HepG2 (cell line): ENCODE results near the gene GPC2. TPM values are rescaled to one million over a fixed set of nuclear protein-coding genes. Genes with fewer than 3 reads are reported as not detected.
"Not testable (repeated sequence)": the region's sequence is repeated elsewhere in the genome, so short reads cannot be mapped to it uniquely, and the experiment has no call there.

Experiments used
- ATAC-seq: fragments of 200-7000 bp; cut with Tn5 transposase; 3 replicates; pipeline ENCODE4 v1.9.1; 2020; ENCODE audit warnings: mild to moderate bottlenecking, moderate library complexity
- BruUV-seq: library from RNA; stranded (reverse); fragments of 400-500 nt; replicated peaks from 2 replicates; lab custom pipeline; 2021; lab: Mats Ljungman, UMichigan
- CTCF ChIA-PET: fragments of 300-600 bp; formaldehyde crosslinking; extraction: SDS; loops from one replicate; lab custom pipeline; 2021; ENCODE audit warnings: low total read pairs, inconsistent platforms, low intra/inter-chr PET ratio; lab: Yijun Ruan, JAX
- POLR2A ChIA-PET: fragments of 350-600 bp; sonication (Branson Sonifier 250); formaldehyde crosslinking; loops from one replicate; lab custom pipeline; 2020; ENCODE audit warnings: antibody characterized with exemption, inconsistent platforms; lab: Yijun Ruan, JAX
- DNase-seq: peaks from one replicate; pipeline ENCODE4 v3.0.0-alpha.2; 2015; ENCODE audit warnings: low spot score
- FAIRE-seq: peaks from 3 replicates; lab custom pipeline; 2011; peaks lifted over from hg19 to GRCh38; lab: Jason Lieb, UNC
- H2AFZ ChIP-seq: one replicate; pipeline ENCODE4 v1.6.1; 2011; ENCODE audit warnings: low read length, inconsistent platforms
- H3K27ac ChIP-seq: fragments of 300-600 bp; 3 replicates; pipeline ENCODE4 v1.8.0; 2011; ENCODE audit warnings: mixed run types, mild to moderate bottlenecking, mixed read lengths, low read length, inconsistent platforms; ENCODE audit not compliant: insufficient read depth; ENCODE audit errors: extremely low read length
- H3K27me3 ChIP-seq, 2 experiments: fragments of 200-600 bp in 1 of 2; 2 replicates in 1 of 2; 3 replicates in 1 of 2; pipeline versions ENCODE4 v1.6.0 to v1.8.0; 2011; ENCODE audit warnings: low read length in 2 of 2, mild to moderate bottlenecking in 2 of 2, moderate library complexity in 2 of 2, inconsistent platforms in 1 of 2; ENCODE audit not compliant: insufficient read depth in 2 of 2, control insufficient read depth in 1 of 2
- H3K36me3 ChIP-seq, 2 experiments: fragments of 200-600 bp in 1 of 2; replicated peaks in 1 of 2; 2 replicates in 1 of 2; 3 replicates in 1 of 2; pipeline versions ENCODE4 v1.5.1 to v1.8.0; 2011; ENCODE audit warnings: low read length in 2 of 2, inconsistent platforms in 1 of 2; ENCODE audit not compliant: insufficient read depth in 2 of 2, control insufficient read depth in 1 of 2
- H3K4me1 ChIP-seq: 2 replicates; pipeline ENCODE4 v1.5.1; 2012; ENCODE audit warnings: low read length, inconsistent platforms; ENCODE audit not compliant: insufficient read depth
- H3K4me2 ChIP-seq: 2 replicates; pipeline ENCODE4 v1.6.0; 2011; ENCODE audit warnings: low read depth, low read length, inconsistent platforms
- H3K4me3 ChIP-seq, 3 experiments: fragments of 200-600 bp in 1 of 3; sonication (generic), shearing (Covaris generic) in 1 of 3; replicated peaks in 1 of 3; 2 replicates each; pipeline ENCODE4 v1.5.1; 2011 to 2016; ENCODE audit warnings: low read length in 3 of 3, inconsistent platforms in 2 of 3, low read depth in 2 of 3, mild to moderate bottlenecking in 2 of 3, control low read depth in 1 of 3, mixed read lengths in 1 of 3; ENCODE audit not compliant: insufficient read depth in 1 of 3
- H3K79me2 ChIP-seq: one replicate; pipeline ENCODE4 v1.6.1; 2011; ENCODE audit warnings: low read length, inconsistent platforms; ENCODE audit not compliant: insufficient read depth
- H3K9ac ChIP-seq: 2 replicates; pipeline ENCODE4 v1.6.0; 2011; ENCODE audit warnings: mild to moderate bottlenecking, low read depth, low read length, inconsistent platforms; ENCODE audit not compliant: insufficient read depth
- H3K9me3 ChIP-seq: 2 replicates; pipeline ENCODE4 v1.5.1; 2012; ENCODE audit warnings: mild to moderate bottlenecking, low read length
- H4K20me1 ChIP-seq: 2 replicates; pipeline ENCODE4 v1.6.0; 2011; ENCODE audit warnings: inconsistent platforms, mild to moderate bottlenecking, low read length, moderate library complexity; ENCODE audit not compliant: insufficient read depth
- AGO2 ChIP-seq: fragments of 200-400 bp; formaldehyde crosslinking; optimal IDR thresholded peaks from 2 replicates; pipeline ENCODE3; 2017; ENCODE audit warnings: mild to moderate bottlenecking, low read depth, low read length, moderate library complexity
- ZNF207 ChIP-seq: fragments of 450-650 bp; IDR thresholded peaks from 2 replicates; pipeline ENCODE4 v1.6.1; 2016; ENCODE audit warnings: antibody characterized with exemption, borderline replicate concordance
- WGBS: methylation state at CpG from one replicate; pipeline ENCODE4 v1.1.6; 2017; ENCODE audit warnings: low lambda C conversion rate; 5-methylcytosine and 5-hydroxymethylcytosine counted together
- in situ Hi-C: cut with HindIII; loops from 2 replicates; pipeline ENCODE4 v1.10.0; 2017; ENCODE audit warnings: low pct_unique_long_range_greater_than_20kb; ENCODE audit not compliant: extremely low pct_ligation_motif_present
- intact Hi-C: fragments of 100-400 bp; cut with micrococcal nuclease; formaldehyde crosslinking; loops from one replicate; pipeline ENCODE4 v1.10.0; 2022; ENCODE audit not compliant: unreplicated experiment
- polyA plus RNA-seq, 8 experiments: library from polyadenylated mRNA; depleted of rRNA in 3 of 8; stranded (reverse) in 7 of 8; unstranded in 1 of 8; fragments of >200 nt; fragmentation: Illumina TruSeq in 4 of 8; extraction: Trizol in 4 of 8; gene quantifications; 2 replicates each; pipeline versions ENCODE4 v1.2.1 to v1.2.3, GENCODE V29; 2011 to 2016; ENCODE audit warnings: low read depth in 4 of 8, missing spikeins in 1 of 8, mixed read lengths in 1 of 8; ENCODE audit not compliant: insufficient read depth in 1 of 8
- total RNA-seq, 5 experiments: library from RNA; depleted of rRNA; stranded (reverse); fragments of >200 nt; fragmentation: Illumina TruSeq; extraction: Trizol; gene quantifications; 2 replicates each; pipeline ENCODE4 v1.2.3, GENCODE V29; 2016; ENCODE audit warnings: low read depth in 1 of 5

GPC2 gene
- total and polyA plus RNA-seq, 2 of the 13 experiments (the other 11 are each of a cell fraction or from before 2014, with no cell fraction given), result 0.64 to 0.78 TPM

DNA sequence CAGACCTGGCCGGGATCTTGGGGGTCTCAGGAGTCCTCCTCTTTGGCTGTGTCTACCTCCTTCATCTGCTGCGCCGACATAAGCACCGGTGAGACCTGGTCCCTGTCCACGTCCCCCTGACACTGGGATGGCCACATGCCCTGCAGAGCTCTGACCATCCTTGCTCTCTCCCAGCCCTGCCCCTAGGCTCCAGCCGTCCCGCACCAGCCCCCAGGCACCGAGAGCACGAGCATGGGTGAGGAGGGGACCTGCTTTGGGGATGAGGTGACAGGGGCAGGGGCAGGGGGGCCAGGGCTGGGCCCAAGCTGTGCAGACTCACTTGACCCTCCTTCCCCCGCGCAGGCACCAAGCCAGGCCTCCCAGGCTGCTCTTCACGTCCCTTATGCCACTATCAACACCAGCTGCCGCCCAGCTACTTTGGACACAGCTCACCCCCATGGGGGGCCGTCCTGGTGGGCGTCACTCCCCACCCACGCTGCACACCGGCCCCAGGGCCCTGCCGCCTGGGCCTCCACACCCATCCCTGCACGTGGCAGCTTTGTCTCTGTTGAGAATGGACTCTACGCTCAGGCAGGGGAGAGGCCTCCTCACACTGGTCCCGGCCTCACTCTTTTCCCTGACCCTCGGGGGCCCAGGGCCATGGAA, 43.5 kb upstream of the GPC2 start:
- intact Hi-C loops, result no loop called here

DNA sequence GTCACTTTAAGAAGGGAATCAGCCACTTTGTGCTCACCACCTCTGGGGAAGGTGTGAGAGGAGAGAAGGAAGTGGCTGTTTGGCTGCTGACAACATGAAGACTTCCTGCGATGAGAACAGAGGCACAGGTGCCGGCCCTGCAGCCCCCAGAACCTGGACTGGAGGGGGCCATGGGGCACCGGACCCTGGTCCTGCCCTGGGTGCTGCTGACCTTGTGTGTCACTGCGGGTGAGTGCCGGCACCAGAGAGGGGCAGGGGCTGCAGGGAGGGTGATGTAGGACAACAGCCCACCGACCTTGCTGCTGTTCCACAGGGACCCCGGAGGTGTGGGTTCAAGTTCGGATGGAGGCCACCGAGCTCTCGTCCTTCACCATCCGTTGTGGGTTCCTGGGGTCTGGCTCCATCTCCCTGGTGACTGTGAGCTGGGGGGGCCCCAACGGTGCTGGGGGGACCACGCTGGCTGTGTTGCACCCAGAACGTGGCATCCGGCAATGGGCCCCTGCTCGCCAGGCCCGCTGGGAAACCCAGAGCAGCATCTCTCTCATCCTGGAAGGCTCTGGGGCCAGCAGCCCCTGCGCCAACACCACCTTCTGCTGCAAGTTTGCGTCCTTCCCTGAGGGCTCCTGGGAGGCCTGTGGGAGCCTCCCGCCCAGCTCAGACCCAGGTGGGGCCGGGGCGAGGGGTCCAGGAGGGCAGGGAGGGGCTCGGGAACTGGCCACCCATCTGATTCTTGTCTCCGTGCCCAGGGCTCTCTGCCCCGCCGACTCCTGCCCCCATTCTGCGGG, 42.8 kb upstream of the GPC2 start, which contains the start of gene PVRIG:
Gene PVRIG, plus strand, starts transcription at position 149 of the 785 bp plus-strand sequence. Its CDS starts 22 bp downstream, at position 171.
- WGBS, result 89% methylated on average over 9 of the region's 27 CpGs

More for the DNA sequence above, 43.5 kb upstream of the GPC2 start:
- H3K4me3 ChIP-seq, result no peak overlapping the region
- H3K4me2 ChIP-seq, result no peak overlapping the region
- H3K79me2 ChIP-seq, result no peaks in the 10 kb centered on the region
- no peaks in the 10 kb centered on the region for H3K27me3 ChIP-seq
- no peaks in the 10 kb centered on the region for H3K9me3 ChIP-seq
- peaks cover 9 to 18% of the 10 kb centered on the region in 2 experiments; a peak in 3 of 5 replicates for H3K36me3 ChIP-seq
- H3K4me1 ChIP-seq, result peaks cover 5% of the 10 kb centered on the region; the same call in 1 of the 2 replicates
- in situ Hi-C loops, result no loop called here
- WGBS, result 99% methylated on average over 19 of the region's 22 CpGs
- FAIRE-seq (no peak), DNase-seq (no peak), ATAC-seq (no peak)
- ChIA-PET POLR2A (no interaction called here), CTCF (no interaction called here)
- H2AFZ ChIP-seq, result no peak overlapping the region
- no TSS peak for BruUV-seq
- no peaks in the 10 kb centered on the region for H4K20me1 ChIP-seq
- TF ChIP-seq ZNF207, result no peak
- TF ChIP-seq AGO2, result peak; percentile 18
- H3K27ac ChIP-seq, result no peak overlapping the region
- H3K9ac ChIP-seq, result no peak overlapping the region

More for the DNA sequence above, 42.8 kb upstream of the GPC2 start, which contains the start of gene PVRIG:
- CTCF ChIA-PET, BruUV-seq, POLR2A ChIA-PET, H3K4me3 ChIP-seq, H3K9ac ChIP-seq, intact Hi-C loops, H3K27me3 ChIP-seq, H3K9me3 ChIP-seq, H3K4me1 ChIP-seq, H4K20me1 ChIP-seq, DNase-seq, H3K27ac ChIP-seq, H3K79me2 ChIP-seq, H2AFZ ChIP-seq, in situ Hi-C loops, ATAC-seq, H3K4me2 ChIP-seq, FAIRE-seq: not testable (repeated sequence)
- H3K36me3 ChIP-seq, result peaks cover 9 to 18% of the 10 kb centered on the region in 2 experiments; a peak in 3 of 5 replicates
